SW 1271 (cell line): ENCODE measurements around the gene GNAS-AS1.

Experiments used
- DNase-seq, 2 experiments: peaks; one replicate each; lab custom pipeline; 2025; lab: John Stamatoyannopoulos, UW

Gene GNAS-AS1

GRCh38 chr20:58810116-58810878, 40.4 kb downstream of the GNAS-AS1 start:
- no peak for DNase-seq

GRCh38 chr20:58808271-58809046, 42.2 kb downstream of the GNAS-AS1 start:
- DNase-seq: no peak

GRCh38 chr20:58807801-58808200, 42.9 kb downstream of the GNAS-AS1 start:
- DNase-seq: no peak

GRCh38 chr20:58803533-58803932, 47.2 kb downstream of the GNAS-AS1 start:
- no peak for DNase-seq

- DNase-seq: no peak
These were observed 48.6 kb downstream of the GNAS-AS1 start for GRCh38 chr20:58802061-58802460.

GRCh38 chr20:58800134-58800871, 50.4 kb downstream of the GNAS-AS1 start:
- no peak for DNase-seq

GRCh38 chr20:58797371-58798338, 53.0 kb downstream of the GNAS-AS1 start:
- DNase-seq: no peak

GRCh38 chr20:58795923-58796245, 54.8 kb downstream of the GNAS-AS1 start:
- no peak for DNase-seq

GRCh38 chr20:58795181-58795922, 55.4 kb downstream of the GNAS-AS1 start:
- no peak for DNase-seq

- DNase-seq: no peak
These were observed 56.1 kb downstream of the GNAS-AS1 start for GRCh38 chr20:58794510-58795180.

- no peak for DNase-seq
These were observed 56.9 kb downstream of the GNAS-AS1 start for GRCh38 chr20:58793512-58794420.

GRCh38 chr20:58792426-58792825, 58.3 kb downstream of the GNAS-AS1 start:
- DNase-seq: no peak

GRCh38 chr20:58791286-58791685, 59.4 kb downstream of the GNAS-AS1 start:
- no peak for DNase-seq

GRCh38 chr20:58790454-58790853, 60.2 kb downstream of the GNAS-AS1 start:
- no peak for DNase-seq

GRCh38 chr20:58788896-58789544, 61.7 kb downstream of the GNAS-AS1 start:
- no peak for DNase-seq

- no peak for DNase-seq
These were observed 63.3 kb downstream of the GNAS-AS1 start for GRCh38 chr20:58787211-58788005.

GRCh38 chr20:58784321-58785074, 66.2 kb downstream of the GNAS-AS1 start:
- no peak for DNase-seq
